Aorta (tissue), 5 donors: Measurements from ENCODE around the gene ANTXRL. TPM values are rescaled to one million over a fixed set of nuclear protein-coding genes. Genes with fewer than 3 reads are reported as not detected.
"Not testable (repeated sequence)": the region's sequence is repeated elsewhere in the genome, so short reads cannot be mapped to it uniquely, and the experiment has no call there.

Experiments
- ATAC-seq: fragments of 200-7000 bp; cut with Tn5 transposase; one replicate; pipeline ENCODE4 v1.9.1; 2022; ENCODE audit warnings: moderate library complexity; ENCODE audit not compliant: low FRiP score
- DNase-seq, 2 donors: peaks; one replicate each; pipeline ENCODE4 v3.0.0-alpha.2; 2020
- H3K27ac ChIP-seq, 2 donors: one replicate each; pipeline ENCODE4 v1.5.1; 2013; ENCODE audit warnings: low read length in 2 of 2, mild to moderate bottlenecking in 2 of 2, moderate library complexity in 2 of 2, control low read depth in 1 of 2, inconsistent platforms in 1 of 2, low read depth in 1 of 2
- H3K27me3 ChIP-seq, 2 donors: one replicate each; pipeline ENCODE4 v1.6.1; 2013; ENCODE audit warnings: control low read depth in 1 of 2, low read length in 1 of 2, mild to moderate bottlenecking in 1 of 2, moderate library complexity in 1 of 2; ENCODE audit not compliant: insufficient read depth in 2 of 2, control insufficient read depth in 1 of 2
- H3K36me3 ChIP-seq, 2 donors: one replicate each; pipeline ENCODE4 v1.6.1; 2013; ENCODE audit warnings: control low read depth in 1 of 2, low read length in 1 of 2, mild to moderate bottlenecking in 1 of 2; ENCODE audit not compliant: insufficient read depth in 2 of 2, control insufficient read depth in 1 of 2
- H3K4me1 ChIP-seq, 2 donors: one replicate each; pipeline ENCODE4 v1.6.1; 2013; ENCODE audit warnings: low read length in 2 of 2, control low read depth in 1 of 2, mild to moderate bottlenecking in 1 of 2, moderate library complexity in 1 of 2; ENCODE audit not compliant: insufficient read depth in 2 of 2, control insufficient read depth in 1 of 2
- H3K4me3 ChIP-seq, 2 donors: one replicate each; pipeline ENCODE4 v1.5.1; 2013; ENCODE audit warnings: low read length in 2 of 2, control low read depth in 1 of 2, mild to moderate bottlenecking in 1 of 2
- H3K9me3 ChIP-seq: one replicate; pipeline ENCODE4 v1.6.1; 2013; ENCODE audit warnings: mild to moderate bottlenecking, low read length; ENCODE audit not compliant: control insufficient read depth
- WGBS, 2 donors: extraction: QIAGEN DNeasy Blood & Tissue Kit; methylation state at CpG; one replicate each; pipeline ENCODE4 v1.1.7; 2013; 5-methylcytosine and 5-hydroxymethylcytosine counted together
- intact Hi-C, 2 donors: fragments of 100-400 bp; cut with DNase I; formaldehyde crosslinking; loops; one replicate each; pipeline versions ENCODE4 v1.14.2 to v1.15.0; 2022
- polyA plus RNA-seq, 2 donors: library from polyadenylated mRNA; stranded (reverse); fragments of 200-250 nt; gene quantifications; one replicate each; pipeline ENCODE4 v1.2.3, GENCODE V29; 2013
- total RNA-seq, 2 donors: library from RNA; stranded (reverse); fragmentation: NEBNext Ultra II Directional; extraction: Animal tissue kit (Norgen Biotek cat#: 25700); gene quantifications; one replicate each; pipeline ENCODE4 v1.2.1, GENCODE V29; 2021
- donor health status: healthy with polysubstance abuse.
- donor health status: Bipolar disorder and iron deficiency.
- donor health status: DM: no; HTN: no; CAD: no.
- donor health status: DM: no; HTN: no; CAD: no.
- donor health status: DM: yes; HTN: yes; CAD: no.

ANTXRL gene
- total and polyA plus RNA-seq, 4 donors = 0.60 TPM; not detected in 3

GRCh38 chr10:46254007-46254383, 32.8 kb upstream of the ANTXRL start:
- no peak overlapping the region for H3K4me3 ChIP-seq
- H3K4me1 ChIP-seq = peaks cover 2 to 4% of the 10 kb centered on the region in 2 donors
- no peak overlapping the region for H3K27ac ChIP-seq
- intact Hi-C loops = no loop called here
- DNase-seq (no peak), ATAC-seq (no peak)
- WGBS, 2 donors = 84 to 92% methylated on average over 6 of the region's 6 CpGs
- no peaks in the 10 kb centered on the region for H3K9me3 ChIP-seq
- no peaks in the 10 kb centered on the region for H3K27me3 ChIP-seq
- H3K36me3 ChIP-seq = no peaks in the 10 kb centered on the region

DNA sequence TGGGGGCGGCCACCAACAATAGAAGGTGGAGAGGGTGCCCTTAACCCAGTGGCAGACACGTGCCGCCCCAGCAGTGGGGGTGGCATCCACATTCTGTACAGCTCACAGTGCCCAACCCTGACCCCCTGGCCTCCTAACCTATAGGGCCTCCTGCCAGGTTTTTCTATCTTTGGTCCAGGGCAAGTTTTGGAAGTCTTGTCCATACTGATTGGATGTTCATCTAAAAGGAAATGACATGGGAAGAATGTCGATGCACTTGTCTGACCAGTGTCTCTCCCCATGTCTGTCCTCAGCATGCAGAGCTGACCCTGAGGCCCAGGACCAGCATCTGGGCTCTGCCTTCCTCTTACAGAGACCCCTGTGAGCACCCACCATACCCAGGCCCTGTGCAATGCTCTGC, 32.3 kb upstream of the ANTXRL start:
- no peak overlapping the region for H3K4me3 ChIP-seq
- H3K4me1 ChIP-seq = peaks cover 2 to 4% of the 10 kb centered on the region in 2 donors
- no peak overlapping the region for H3K27ac ChIP-seq
- WGBS, 2 donors = 99 to 100% methylated on average over 4 of the region's 4 CpGs
- ATAC-seq (no peak), DNase-seq (no peak)
- intact Hi-C loops = no loop called here
- no peaks in the 10 kb centered on the region for H3K36me3 ChIP-seq
- H3K9me3 ChIP-seq = no peaks in the 10 kb centered on the region
- no peaks in the 10 kb centered on the region for H3K27me3 ChIP-seq

DNA sequence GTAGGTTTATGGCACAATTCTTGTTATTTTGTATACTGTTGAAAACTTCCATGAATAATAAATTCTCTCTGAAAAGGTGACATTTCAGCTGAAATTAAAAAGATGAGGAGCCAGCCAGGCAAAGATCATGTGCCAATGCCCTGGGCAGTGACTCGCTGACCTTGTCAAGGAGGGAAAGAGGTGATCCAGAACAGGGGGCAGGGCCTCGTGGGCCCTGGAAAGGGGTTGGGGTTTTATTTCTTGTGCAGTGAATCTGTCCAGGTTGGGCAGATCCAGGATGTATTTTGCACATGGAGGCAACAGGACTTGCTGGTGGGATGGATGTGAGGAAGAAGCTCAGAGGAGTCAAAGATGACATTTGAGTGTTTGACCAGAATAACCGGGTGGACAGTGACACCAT, 31.6 kb upstream of the ANTXRL start:
- DNase-seq, H3K4me1 ChIP-seq, H3K27ac ChIP-seq, H3K9me3 ChIP-seq, H3K4me3 ChIP-seq, intact Hi-C loops, H3K27me3 ChIP-seq, ATAC-seq, H3K36me3 ChIP-seq: not testable (repeated sequence)
- WGBS, 2 donors = 24 to 25% methylated on average over 3 of the region's 3 CpGs

DNA sequence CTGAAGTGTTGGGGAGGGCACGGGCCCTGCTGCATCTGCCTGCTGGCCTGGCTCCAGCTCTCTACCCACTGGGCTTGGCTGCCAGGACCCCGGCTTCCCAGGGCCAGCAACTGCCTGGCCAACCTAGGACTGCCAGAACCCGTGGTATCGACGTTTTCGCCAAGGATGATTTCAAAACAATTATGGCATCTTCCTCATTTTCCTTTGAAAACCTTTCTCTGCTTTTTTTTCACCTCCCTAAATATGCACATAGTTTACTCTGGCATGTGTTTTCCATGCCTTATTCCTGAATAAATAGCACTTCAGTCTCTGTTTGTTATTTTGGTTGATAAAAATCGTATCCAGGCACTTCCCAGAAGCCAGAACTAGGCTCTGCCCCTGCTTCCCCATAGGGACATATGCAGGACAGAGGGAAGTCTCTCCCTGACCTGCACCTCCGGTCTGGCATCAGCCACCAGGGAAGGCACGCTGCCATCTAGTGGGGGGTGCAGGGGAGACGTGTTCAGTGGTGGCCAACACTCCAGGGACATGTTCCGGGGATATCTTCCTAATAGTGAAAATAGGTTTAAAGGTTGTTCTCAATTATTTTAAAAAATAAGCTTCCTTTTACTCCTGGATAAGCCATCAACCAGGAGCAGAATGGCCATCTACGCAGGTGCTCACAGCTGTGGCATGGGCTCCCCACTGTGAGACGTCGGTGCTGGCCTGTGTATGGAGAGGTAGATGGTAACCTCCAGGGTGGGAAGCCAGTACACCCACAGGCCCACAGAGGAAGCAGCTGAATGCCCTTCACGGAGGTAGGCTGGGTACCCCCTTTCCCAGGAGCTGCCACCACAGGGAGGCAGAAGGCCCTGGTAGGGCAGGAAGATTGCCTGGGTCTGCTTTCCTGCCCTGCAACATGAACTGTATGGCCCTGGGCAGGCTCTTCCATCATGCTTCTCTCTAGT, 30.7 kb upstream of the ANTXRL start:
- H3K4me1 ChIP-seq = peaks cover 2 to 4% of the 10 kb centered on the region in 2 donors
- 9 to 10% methylated on average over 15 of the region's 15 CpGs for WGBS, 2 donors
- no peaks in the 10 kb centered on the region for H3K36me3 ChIP-seq
- H3K4me3 ChIP-seq = no peak overlapping the region
- DNase-seq (peak; percentile 85 to 88), ATAC-seq (peak; percentile 77)
- no peaks in the 10 kb centered on the region for H3K9me3 ChIP-seq
- no peaks in the 10 kb centered on the region for H3K27me3 ChIP-seq
- H3K27ac ChIP-seq = peak overlapping the region in 1 of 2 donors; percentile 58
- intact Hi-C loops = no loop called here

- ATAC-seq = no peak
- Histone ChIP-seq H3K36me3 (no peaks in the 10 kb centered on the region), H3K27me3 (no peaks in the 10 kb centered on the region), H3K27ac (peak overlapping the region; percentile 65 to 78), H3K4me3 (no peak overlapping the region), H3K4me1 (peaks cover 2 to 4% of the 10 kb centered on the region in 2 donors), H3K9me3 (no peaks in the 10 kb centered on the region)
- 7 to 9% methylated on average over 4 of the region's 4 CpGs for WGBS, 2 donors
- intact Hi-C loops = no loop called here
- no peak for DNase-seq
These were observed 29.7 kb upstream of the ANTXRL start for GRCh38 chr10:46257099-46257498.

DNA sequence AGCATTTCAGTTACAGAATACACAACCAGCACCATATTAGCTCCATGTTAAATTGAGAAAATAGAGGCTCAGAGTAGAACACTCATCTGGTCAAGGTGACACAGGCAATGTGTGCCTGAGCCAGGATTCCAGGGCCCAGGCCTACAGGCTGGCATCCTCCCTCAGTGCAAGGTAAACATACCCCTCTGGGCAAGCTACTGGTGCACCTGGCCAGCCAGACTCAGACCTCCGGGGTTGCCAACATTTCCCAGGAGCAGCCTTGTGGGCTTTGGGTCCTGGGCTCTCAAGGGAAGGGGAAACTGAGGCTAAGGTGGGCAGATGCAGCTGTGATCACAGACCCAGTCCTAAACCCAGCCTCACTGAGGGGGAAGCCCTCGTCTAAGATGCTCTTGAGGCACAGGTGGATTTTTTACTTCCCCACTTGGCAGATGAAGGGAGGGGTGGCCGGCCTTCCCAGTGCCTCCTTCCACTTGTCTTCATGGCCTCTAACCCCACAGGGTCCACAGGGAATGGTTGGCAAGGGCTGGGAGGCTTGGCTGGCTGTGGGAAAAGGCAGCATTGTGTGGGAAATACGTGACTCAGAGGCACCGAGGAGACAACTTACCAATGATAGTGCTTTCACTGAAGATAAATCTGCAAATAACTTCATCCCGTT, 23.8 kb upstream of the ANTXRL start:
- H3K27me3 ChIP-seq, H3K4me1 ChIP-seq, DNase-seq, H3K27ac ChIP-seq, intact Hi-C loops, H3K9me3 ChIP-seq, H3K4me3 ChIP-seq, ATAC-seq, H3K36me3 ChIP-seq: not testable (repeated sequence)
- 73 to 75% methylated on average over 6 of the region's 6 CpGs for WGBS, 2 donors

- WGBS, 2 donors = 81 to 97% methylated on average over 6 of the region's 6 CpGs
- Histone ChIP-seq H3K36me3 (no peaks in the 10 kb centered on the region), H3K9me3 (no peaks in the 10 kb centered on the region), H3K27me3 (no peaks in the 10 kb centered on the region), H3K4me1 (no peaks in the 10 kb centered on the region), H3K4me3 (no peak overlapping the region), H3K27ac (no peak overlapping the region)
- ATAC-seq (no peak), DNase-seq (no peak)
- intact Hi-C loops = no loop called here
These were observed 22.9 kb upstream of the ANTXRL start for GRCh38 chr10:46263831-46264268.

DNA sequence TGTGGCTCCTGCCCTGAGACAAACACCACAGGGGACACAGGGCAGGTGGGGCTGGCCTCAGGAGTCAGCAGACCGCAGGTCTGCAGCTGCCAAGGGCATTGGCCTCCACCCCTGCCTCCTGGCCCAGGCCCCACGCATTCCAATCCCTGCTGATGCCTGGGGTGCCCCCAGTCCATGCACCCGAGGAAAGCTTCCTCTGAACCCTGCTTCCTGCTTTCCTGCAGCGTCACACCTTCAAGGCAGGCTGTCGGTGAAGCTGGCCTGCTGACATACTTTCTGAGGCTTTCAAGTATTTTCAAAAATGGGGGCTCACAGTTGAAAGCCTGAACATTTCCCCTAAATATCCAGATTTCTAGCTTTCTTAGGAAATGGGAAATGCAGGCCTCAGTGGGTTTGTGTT, 22.5 kb upstream of the ANTXRL start:
- Histone ChIP-seq H3K27me3 (no peaks in the 10 kb centered on the region), H3K4me3 (no peak overlapping the region), H3K27ac (no peak overlapping the region), H3K4me1 (no peaks in the 10 kb centered on the region), H3K36me3 (no peaks in the 10 kb centered on the region), H3K9me3 (no peaks in the 10 kb centered on the region)
- DNase-seq (no peak), ATAC-seq (no peak)
- 70 to 75% methylated on average over 5 of the region's 5 CpGs for WGBS, 2 donors
- intact Hi-C loops = no loop called here
